ENCODE data around the gene LRRN1. TPM values are rescaled to one million over a fixed set of nuclear protein-coding genes. Genes with fewer than 3 reads are reported as not detected.

Gene LRRN1
- polyA plus RNA-seq, 3 donors: 0.08 TPM; not detected in 2

- Histone ChIP-seq H3K4me1 (ENCODE audit: control insufficient read depth in 1 of 2, insufficient read depth in 2 of 2, low read length in 2 of 2) (no peaks in the 10 kb centered on the region), H2AFZ (ENCODE audit: insufficient read depth, low read depth, low read length, poor library complexity, severe bottlenecking) (no peak overlapping the region), H3K4me2 (replicated peaks; ENCODE audit: extremely low read depth, low read length, poor library complexity, severe bottlenecking) (no peak overlapping the region), H3K79me2 (ENCODE audit: insufficient read depth, low read length) (no peaks in the 10 kb centered on the region), H3K4me3 (replicated peaks in 1 of 3; ENCODE audit: low read depth in 2 of 3, low read length in 3 of 3) (no peak overlapping the region), H3K27me3 (ENCODE audit: control insufficient read depth in 2 of 2, insufficient read depth in 2 of 2, low read length in 2 of 2) (no peaks in the 10 kb centered on the region), H3K9ac (ENCODE audit: insufficient read depth, low read length, poor library complexity, severe bottlenecking) (no peak overlapping the region), H3K9me3 (replicated peaks in 1 of 2; ENCODE audit: control insufficient read depth in 1 of 2, insufficient read depth in 1 of 2, low read length in 2 of 2) (no peaks in the 10 kb centered on the region), H4K20me1 (ENCODE audit: insufficient read depth, low read length) (no peaks in the 10 kb centered on the region), H3K27ac (ENCODE audit: low read depth in 1 of 2, low read length in 2 of 2) (no peak overlapping the region), H3K36me3 (replicated peaks in 1 of 2; ENCODE audit: control insufficient read depth in 1 of 2, insufficient read depth in 2 of 2, low read length in 2 of 2) (no peaks in the 10 kb centered on the region)
- Mint-ChIP-seq H3K36me3 (peaks cover 2 to 5% of the 10 kb centered on the region in 2 donors), H3K27ac (no peak overlapping the region), H3K4me3 (no peak overlapping the region), H3K9me3 (peaks cover 0 to 3% (median 0%) of the 10 kb centered on the region in 7 donors), H3K27me3 (ENCODE audit: low read depth in 3 of 3) (no peaks in the 10 kb centered on the region), H3K4me1 (peaks cover 3% of the 10 kb centered on the region)
- DNase-seq: no peak
- WGBS (ENCODE audit: insufficient coverage): 100% methylated on average over 1 of the region's 3 CpGs
- TF ChIP-seq, protein P1, sequence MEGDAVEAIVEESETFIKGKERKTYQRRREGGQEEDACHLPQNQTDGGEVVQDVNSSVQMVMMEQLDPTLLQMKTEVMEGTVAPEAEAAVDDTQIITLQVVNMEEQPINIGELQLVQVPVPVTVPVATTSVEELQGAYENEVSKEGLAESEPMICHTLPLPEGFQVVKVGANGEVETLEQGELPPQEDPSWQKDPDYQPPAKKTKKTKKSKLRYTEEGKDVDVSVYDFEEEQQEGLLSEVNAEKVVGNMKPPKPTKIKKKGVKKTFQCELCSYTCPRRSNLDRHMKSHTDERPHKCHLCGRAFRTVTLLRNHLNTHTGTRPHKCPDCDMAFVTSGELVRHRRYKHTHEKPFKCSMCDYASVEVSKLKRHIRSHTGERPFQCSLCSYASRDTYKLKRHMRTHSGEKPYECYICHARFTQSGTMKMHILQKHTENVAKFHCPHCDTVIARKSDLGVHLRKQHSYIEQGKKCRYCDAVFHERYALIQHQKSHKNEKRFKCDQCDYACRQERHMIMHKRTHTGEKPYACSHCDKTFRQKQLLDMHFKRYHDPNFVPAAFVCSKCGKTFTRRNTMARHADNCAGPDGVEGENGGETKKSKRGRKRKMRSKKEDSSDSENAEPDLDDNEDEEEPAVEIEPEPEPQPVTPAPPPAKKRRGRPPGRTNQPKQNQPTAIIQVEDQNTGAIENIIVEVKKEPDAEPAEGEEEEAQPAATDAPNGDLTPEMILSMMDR (IDR thresholded peaks at IDR 0.05): no peak
- intact Hi-C loops (cut with micrococcal nuclease): no loop called here
Observed at GRCh38 chr3:3825035-3825434, 25.8 kb downstream of the LRRN1 start.

DNA sequence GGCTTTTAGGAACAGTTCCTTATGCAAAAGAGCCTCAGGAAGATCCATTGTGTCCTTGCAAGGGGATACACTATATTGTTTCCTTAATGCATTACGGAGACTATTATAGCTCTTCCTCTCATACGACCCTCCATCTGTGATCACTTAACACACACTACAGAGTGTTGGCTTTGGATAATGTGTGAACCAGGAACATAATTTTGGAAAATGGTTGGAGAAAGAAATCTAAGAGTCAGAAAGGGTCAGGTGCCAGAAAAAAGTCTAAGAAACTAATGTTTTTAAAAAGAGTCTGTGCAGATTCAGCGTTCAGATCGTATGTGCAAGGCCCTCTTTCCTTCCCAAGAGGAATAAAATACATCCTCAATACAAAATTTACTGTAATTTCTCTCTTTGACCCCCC lies 27.3 kb downstream of the LRRN1 start:
- intact Hi-C loops (cut with micrococcal nuclease): no loop called here
- H3K4me1 ChIP-seq (ENCODE audit: control insufficient read depth in 1 of 2, insufficient read depth in 2 of 2, low read length in 2 of 2): no peaks in the 10 kb centered on the region
- WGBS (ENCODE audit: insufficient coverage): 100% methylated on average over 2 of the region's 4 CpGs
- no peak overlapping the region for H2AFZ ChIP-seq (ENCODE audit: insufficient read depth, low read depth, low read length, poor library complexity, severe bottlenecking)
- Mint-ChIP-seq H3K4me3 (no peak overlapping the region), H3K27ac (no peak overlapping the region), H3K9me3 (peaks cover 0 to 4% (median 0%) of the 10 kb centered on the region in 7 donors), H3K4me1 (peaks cover 3% of the 10 kb centered on the region), H3K36me3 (peaks cover 0 to 2% of the 10 kb centered on the region in 2 donors), H3K27me3 (ENCODE audit: low read depth in 3 of 3) (no peaks in the 10 kb centered on the region)
- TF ChIP-seq, protein P1 (IDR thresholded peaks at IDR 0.05): no peak
- no peaks in the 10 kb centered on the region for H4K20me1 ChIP-seq (ENCODE audit: insufficient read depth, low read length)
- H3K79me2 ChIP-seq (ENCODE audit: insufficient read depth, low read length): no peaks in the 10 kb centered on the region
- no peak overlapping the region for H3K27ac ChIP-seq (ENCODE audit: low read depth in 1 of 2, low read length in 2 of 2)
- no peak overlapping the region for H3K4me2 ChIP-seq (replicated peaks; ENCODE audit: extremely low read depth, low read length, poor library complexity, severe bottlenecking)
- H3K9ac ChIP-seq (ENCODE audit: insufficient read depth, low read length, poor library complexity, severe bottlenecking): no peak overlapping the region
- no peak for DNase-seq
- no peaks in the 10 kb centered on the region for H3K27me3 ChIP-seq (ENCODE audit: control insufficient read depth in 2 of 2, insufficient read depth in 2 of 2, low read length in 2 of 2)
- no peak overlapping the region for H3K4me3 ChIP-seq (replicated peaks in 1 of 3; ENCODE audit: low read depth in 2 of 3, low read length in 3 of 3)
- no peaks in the 10 kb centered on the region for H3K36me3 ChIP-seq (replicated peaks in 1 of 2; ENCODE audit: control insufficient read depth in 1 of 2, insufficient read depth in 2 of 2, low read length in 2 of 2)
- no peaks in the 10 kb centered on the region for H3K9me3 ChIP-seq (replicated peaks in 1 of 2; ENCODE audit: control insufficient read depth in 1 of 2, insufficient read depth in 1 of 2, low read length in 2 of 2)
